T-cell (primary cell): Measurements from ENCODE around the gene GALNTL6. TPM values are rescaled to one million over a fixed set of nuclear protein-coding genes. Genes with fewer than 3 reads are reported as not detected.
"Not testable (repeated sequence)": the region's sequence is repeated elsewhere in the genome, so short reads cannot be mapped to it uniquely, and the experiment has no call there.

ENCODE experiments used
- ATAC-seq, 4 experiments: fragments of 200-7000 bp in 3 of 4; fragments of 150-1000 bp in 1 of 4; cut with Tn5 transposase; replicated peaks in 1 of 4; 1 replicate in 3 of 4; 2 replicates in 1 of 4; pipeline ENCODE4 v1.10.0; 2021; ENCODE audit warnings: moderate library complexity in 3 of 4, mild to moderate bottlenecking in 2 of 4, moderate number of reproducible peaks in 1 of 4
- CTCF ChIA-PET, 2 donors: fragments of 300-600 bp; sonication (Branson Sonifier 250); formaldehyde crosslinking; loops; one replicate each; lab custom pipeline; 2022; ENCODE audit warnings: antibody characterized with exemption in 2 of 2; lab: Charles Lee
- POLR2A ChIA-PET, 2 donors: fragments of 300-600 bp; sonication (Branson Sonifier 250); formaldehyde crosslinking; loops; one replicate each; lab custom pipeline; 2022; ENCODE audit warnings: antibody characterized with exemption in 2 of 2; lab: Charles Lee
- DNase-seq, 35 experiments: peaks; one replicate each; pipeline versions ENCODE4 v3.0.0 to v3.0.0-alpha.2; 2013 to 2023
- H3K27ac ChIP-seq: one replicate; pipeline ENCODE4 v1.5.1; 2013; ENCODE audit warnings: low read length
- H3K27me3 ChIP-seq, 2 experiments: replicated peaks in 1 of 2; 1 replicate in 1 of 2; 2 replicates in 1 of 2; pipeline versions ENCODE4 v1.6.1 to v1.7.0; 2013; ENCODE audit warnings: low read length in 1 of 2, mixed read lengths in 1 of 2; ENCODE audit not compliant: control insufficient read depth in 2 of 2, insufficient read depth in 2 of 2; ENCODE audit errors: extremely low read depth in 1 of 2
- H3K36me3 ChIP-seq, 2 donors: 1 replicate in 1 of 2; 2 replicates in 1 of 2; pipeline versions ENCODE4 v1.6.1 to v1.7.0; 2013; ENCODE audit warnings: low read length in 1 of 2; ENCODE audit not compliant: control insufficient read depth in 2 of 2, insufficient read depth in 1 of 2; ENCODE audit errors: extremely low read depth in 1 of 2
- H3K4me1 ChIP-seq, 2 experiments: 1 replicate in 1 of 2; 2 replicates in 1 of 2; pipeline versions ENCODE4 v1.6.1 to v1.7.0; 2013; ENCODE audit warnings: low read length in 2 of 2, mixed read lengths in 1 of 2; ENCODE audit not compliant: insufficient read depth in 2 of 2, control insufficient read depth in 1 of 2; ENCODE audit errors: extremely low read depth in 1 of 2
- H3K4me3 ChIP-seq, 2 donors: 1 replicate in 1 of 2; 2 replicates in 1 of 2; pipeline versions ENCODE4 v1.5.1 to v1.7.0; 2013; ENCODE audit warnings: mild to moderate bottlenecking in 2 of 2, low read length in 1 of 2, moderate library complexity in 1 of 2; ENCODE audit not compliant: control insufficient read depth in 1 of 2; ENCODE audit errors: extremely low read depth in 1 of 2
- H3K9me3 ChIP-seq: 2 replicates; pipeline ENCODE4 v1.7.0; 2013
- H3K27ac Mint-ChIP-seq, 2 donors: one replicate each; pipeline ENCODE4 v1.8.0; 2020 to 2021; ENCODE audit warnings: mild to moderate bottlenecking in 2 of 2, mixed read lengths in 2 of 2
- H3K27me3 Mint-ChIP-seq, 2 donors: one replicate each; pipeline ENCODE4 v1.8.0; 2021 to 2022; ENCODE audit warnings: mixed read lengths in 2 of 2
- H3K36me3 Mint-ChIP-seq: one replicate; pipeline ENCODE4 v1.8.0; 2021; ENCODE audit warnings: mixed read lengths
- H3K4me1 Mint-ChIP-seq, 3 donors: one replicate each; pipeline ENCODE4 v1.8.0; 2020 to 2022; ENCODE audit warnings: mixed read lengths in 3 of 3, mild to moderate bottlenecking in 1 of 3
- H3K4me3 Mint-ChIP-seq, 3 donors: one replicate each; pipeline ENCODE4 v1.8.0; 2020 to 2022; ENCODE audit warnings: mild to moderate bottlenecking in 3 of 3, mixed read lengths in 3 of 3, moderate library complexity in 3 of 3
- H3K9me3 Mint-ChIP-seq, 3 donors: one replicate each; pipeline ENCODE4 v1.8.0; 2020 to 2022; ENCODE audit warnings: mixed read lengths in 3 of 3
- WGBS: methylation state at CpG from one replicate; pipeline ENCODE4 v1.1.5; 2013; ENCODE audit warnings: missing lambda C conversion rate; ENCODE audit not compliant: insufficient coverage; 5-methylcytosine and 5-hydroxymethylcytosine counted together
- total RNA-seq, 35 experiments: library from RNA in 6 of 35; stranded (reverse) in 6 of 35; fragments of 120-200 nt in 1 of 35; gene quantifications; one replicate each; pipeline versions ENCODE4 v1.2.1 to v1.2.4 and lab custom pipeline; 2013 to 2026

The GALNTL6 gene
- total RNA-seq, 5 donors from 2014 or later (not counting 1 experiment from before 2014, with no cell fraction given) = not detected

DNA sequence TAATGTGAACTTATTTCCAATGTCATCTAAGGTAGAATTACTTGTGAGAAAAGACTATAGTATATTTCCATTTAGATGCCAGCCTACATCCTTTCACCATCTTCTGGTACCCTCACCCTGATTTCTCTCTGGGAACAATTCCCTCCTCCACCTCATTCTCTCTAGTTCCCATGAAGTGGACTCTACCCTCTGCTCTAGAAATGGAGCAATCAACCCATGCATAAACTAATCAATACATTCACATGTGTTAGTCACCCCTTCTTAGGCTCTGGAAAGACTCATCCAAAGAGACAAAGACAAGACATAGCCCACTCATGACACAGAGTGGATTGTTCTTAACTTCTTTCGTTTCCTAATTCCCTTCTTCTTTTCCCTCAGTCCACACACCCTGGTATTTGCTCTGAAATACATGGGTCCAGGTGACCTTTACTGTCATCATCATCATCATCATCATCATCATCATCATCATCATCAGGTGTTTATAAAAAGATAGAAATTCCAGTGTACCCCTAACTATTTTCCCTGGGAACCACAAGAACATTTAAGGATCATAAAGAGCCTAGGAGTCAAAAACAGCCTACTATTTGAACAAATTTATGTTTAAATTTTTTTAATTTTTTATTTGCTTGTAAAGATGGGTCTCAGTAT lies 1056.5 kb downstream of the GALNTL6 start:
- Histone ChIP-seq H3K9me3 (no peaks in the 10 kb centered on the region), H3K36me3 (no peaks in the 10 kb centered on the region), H3K4me1 (no peaks in the 10 kb centered on the region), H3K27me3 (no peaks in the 10 kb centered on the region), H3K4me3 (no peak overlapping the region), H3K27ac (no peak overlapping the region)
- H3K4me1 Mint-ChIP-seq = no peaks in the 10 kb centered on the region
- ChIA-PET CTCF (no interaction called here), POLR2A (no interaction called here)
- ATAC-seq = no peak
- no peak overlapping the region for H3K27ac Mint-ChIP-seq
- H3K27me3 Mint-ChIP-seq = peaks cover 3 to 6% of the 10 kb centered on the region in 2 donors
- H3K36me3 Mint-ChIP-seq = no peaks in the 10 kb centered on the region
- no peak overlapping the region for H3K4me3 Mint-ChIP-seq
- DNase-seq = no peak
- 80% methylated on average over 1 of the region's 1 CpG for WGBS
- H3K9me3 Mint-ChIP-seq = no peaks in the 10 kb centered on the region

DNA sequence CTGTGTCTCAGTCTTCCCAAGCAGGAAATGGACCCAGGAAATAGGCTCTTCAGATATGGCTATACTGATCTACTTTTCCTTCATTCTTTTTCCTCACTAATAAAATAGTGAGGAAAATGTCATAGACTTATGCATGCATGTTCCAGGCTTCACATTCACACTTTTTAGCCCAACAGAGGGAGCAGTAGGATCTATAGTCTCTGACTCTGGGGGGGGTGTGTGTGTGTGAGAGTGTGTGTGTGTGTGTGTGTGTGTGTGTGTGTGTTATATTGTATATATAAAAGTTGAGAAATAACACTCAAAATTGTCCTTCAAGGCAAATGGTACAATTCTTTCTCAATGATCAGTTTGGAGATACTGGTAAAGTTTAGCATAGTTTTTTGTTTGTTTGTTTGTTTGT lies 1058.2 kb downstream of the GALNTL6 start:
- H3K4me1 Mint-ChIP-seq = no peaks in the 10 kb centered on the region
- ChIA-PET POLR2A (no interaction called here), CTCF (no interaction called here)
- Histone ChIP-seq H3K27me3 (no peaks in the 10 kb centered on the region), H3K4me3 (no peak overlapping the region), H3K36me3 (no peaks in the 10 kb centered on the region), H3K9me3 (no peaks in the 10 kb centered on the region), H3K27ac (no peak overlapping the region), H3K4me1 (no peaks in the 10 kb centered on the region)
- no peaks in the 10 kb centered on the region for H3K36me3 Mint-ChIP-seq
- DNase-seq (no peak), ATAC-seq (no peak)
- peaks cover 3 to 6% of the 10 kb centered on the region in 2 donors for H3K27me3 Mint-ChIP-seq
- no peak overlapping the region for H3K27ac Mint-ChIP-seq
- no peaks in the 10 kb centered on the region for H3K9me3 Mint-ChIP-seq
- H3K4me3 Mint-ChIP-seq = no peak overlapping the region

DNA sequence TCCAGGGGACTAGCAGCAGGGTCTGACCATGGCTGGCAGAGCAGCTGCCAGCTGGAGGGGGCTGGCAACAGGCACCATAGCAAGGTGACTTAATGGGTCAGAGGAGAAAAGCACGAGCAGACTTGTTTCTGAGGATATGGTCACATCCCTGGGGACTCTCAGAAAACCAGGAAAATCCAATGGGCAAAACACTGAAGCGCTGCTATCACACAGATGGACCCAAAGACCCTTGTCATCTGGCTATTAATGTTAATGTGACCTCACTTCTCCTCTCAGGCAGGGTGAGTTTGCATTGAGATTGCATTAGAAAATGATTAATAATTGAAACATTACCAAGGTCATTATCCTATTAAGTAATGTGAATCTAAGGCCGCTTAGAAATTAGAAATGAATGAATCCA lies 1061.7 kb downstream of the GALNTL6 start:
- Mint-ChIP-seq H3K4me1 (no peaks in the 10 kb centered on the region), H3K27ac (no peak overlapping the region), H3K4me3 (no peak overlapping the region), H3K9me3 (peaks cover 0 to 4% (median 4%) of the 10 kb centered on the region in 3 donors), H3K36me3 (no peaks in the 10 kb centered on the region), H3K27me3 (peaks cover 3 to 6% of the 10 kb centered on the region in 2 donors)
- ATAC-seq (no peak), DNase-seq (no peak)
- Histone ChIP-seq H3K4me3 (no peak overlapping the region), H3K27me3 (no peaks in the 10 kb centered on the region), H3K27ac (no peak overlapping the region), H3K9me3 (no peaks in the 10 kb centered on the region), H3K36me3 (no peaks in the 10 kb centered on the region), H3K4me1 (no peaks in the 10 kb centered on the region)
- ChIA-PET POLR2A (no interaction called here), CTCF (no interaction called here)
- WGBS = 60% methylated on average over 1 of the region's 3 CpGs

DNA sequence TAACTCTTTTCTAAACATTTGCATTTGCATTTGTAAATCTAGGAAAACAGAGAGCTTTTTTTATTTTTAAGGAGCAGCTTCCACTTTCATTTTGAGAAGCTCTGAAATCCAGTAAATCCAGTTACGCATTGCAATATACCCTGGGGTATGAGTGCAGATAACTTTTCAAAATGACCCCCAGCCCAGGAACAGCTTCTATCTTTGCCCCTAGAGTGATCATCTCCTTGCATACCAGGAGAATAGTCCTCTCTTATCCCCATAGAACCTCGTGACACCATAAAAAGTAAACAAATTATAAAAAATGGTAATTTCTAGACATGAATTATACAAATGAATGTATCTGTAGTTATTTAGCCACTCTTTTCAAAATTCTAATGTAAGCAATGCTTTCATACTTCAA lies 1063.2 kb downstream of the GALNTL6 start:
- no peak overlapping the region for H3K4me3 Mint-ChIP-seq
- H3K4me1 ChIP-seq = no peaks in the 10 kb centered on the region
- no peak overlapping the region for H3K4me3 ChIP-seq
- POLR2A ChIA-PET = no interaction called here
- no peaks in the 10 kb centered on the region for H3K27me3 ChIP-seq
- DNase-seq (no peak), ATAC-seq (no peak)
- no peaks in the 10 kb centered on the region for H3K4me1 Mint-ChIP-seq
- H3K36me3 ChIP-seq = no peaks in the 10 kb centered on the region
- no peaks in the 10 kb centered on the region for H3K9me3 ChIP-seq
- H3K27ac Mint-ChIP-seq = no peak overlapping the region
- WGBS = no CpG with 5 or more reads among the region's 2 CpGs
- CTCF ChIA-PET = no interaction called here
- H3K9me3 Mint-ChIP-seq = peaks cover 0 to 4% (median 4%) of the 10 kb centered on the region in 3 donors
- no peaks in the 10 kb centered on the region for H3K36me3 Mint-ChIP-seq
- H3K27me3 Mint-ChIP-seq = peaks cover 3 to 6% of the 10 kb centered on the region in 2 donors
- no peak overlapping the region for H3K27ac ChIP-seq

DNA sequence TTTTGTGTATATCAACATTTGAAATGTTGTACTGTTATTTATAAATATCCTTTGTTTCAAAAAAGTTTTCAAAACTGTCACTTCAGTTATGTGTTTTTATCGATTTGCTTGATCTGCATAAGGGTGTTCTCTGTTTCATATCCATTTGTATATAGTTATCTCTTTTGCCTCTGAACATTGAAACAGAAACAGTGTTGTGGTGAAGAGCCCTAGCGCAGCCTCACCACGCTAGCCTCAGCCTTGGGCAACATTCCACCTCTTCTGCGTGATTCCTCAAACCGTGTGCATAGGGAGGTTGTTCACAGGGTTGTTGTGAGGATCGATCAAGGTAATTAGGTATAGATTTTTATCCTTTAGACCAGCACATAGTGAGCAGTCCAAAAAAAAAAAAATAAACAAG lies 1068.4 kb downstream of the GALNTL6 start:
- H3K9me3 Mint-ChIP-seq = peaks cover 2 to 11% (median 4%) of the 10 kb centered on the region in 3 donors
- H3K4me1 Mint-ChIP-seq = no peaks in the 10 kb centered on the region
- no peak for ATAC-seq
- no peak overlapping the region for H3K27ac ChIP-seq
- H3K4me3 Mint-ChIP-seq = no peak overlapping the region
- no peaks in the 10 kb centered on the region for H3K4me1 ChIP-seq
- no peak overlapping the region for H3K4me3 ChIP-seq
- WGBS = no CpG with 5 or more reads among the region's 6 CpGs
- ChIA-PET POLR2A (no interaction called here), CTCF (no interaction called here)
- no peaks in the 10 kb centered on the region for H3K9me3 ChIP-seq
- H3K27ac Mint-ChIP-seq = no peak overlapping the region
- no peaks in the 10 kb centered on the region for H3K36me3 ChIP-seq
- no peaks in the 10 kb centered on the region for H3K27me3 ChIP-seq
- no peaks in the 10 kb centered on the region for H3K36me3 Mint-ChIP-seq
- DNase-seq = no peak
- H3K27me3 Mint-ChIP-seq = no peaks in the 10 kb centered on the region

DNA sequence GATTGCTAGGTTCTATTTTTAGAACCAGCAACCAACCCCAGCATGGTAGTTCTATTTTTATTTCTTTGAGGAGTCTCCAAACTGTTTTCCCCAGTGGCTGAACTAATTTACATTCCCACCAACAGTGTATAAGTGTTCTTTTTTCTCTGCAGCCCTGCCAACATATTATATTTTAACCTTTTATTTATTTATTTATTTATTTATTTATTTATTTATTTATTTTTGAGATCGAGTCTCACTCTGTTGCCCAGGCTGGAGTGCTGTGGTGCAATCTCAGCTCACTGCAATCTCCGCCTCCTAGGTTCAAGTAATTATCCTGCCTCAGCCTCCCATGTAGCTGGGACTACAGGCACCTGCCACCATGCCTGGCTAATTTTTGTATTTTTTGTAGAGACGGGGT lies 1074.2 kb downstream of the GALNTL6 start:
- H3K27ac ChIP-seq, DNase-seq, H3K27me3 ChIP-seq, H3K36me3 Mint-ChIP-seq, CTCF ChIA-PET, H3K4me1 Mint-ChIP-seq, H3K36me3 ChIP-seq, H3K9me3 ChIP-seq, H3K4me3 Mint-ChIP-seq, ATAC-seq, H3K4me1 ChIP-seq, H3K27ac Mint-ChIP-seq, H3K4me3 ChIP-seq, POLR2A ChIA-PET, H3K27me3 Mint-ChIP-seq: not testable (repeated sequence)
- H3K9me3 Mint-ChIP-seq = peaks cover 12 to 26% (median 13%) of the 10 kb centered on the region in 3 donors
- WGBS = 100% methylated on average over 1 of the region's 3 CpGs

DNA sequence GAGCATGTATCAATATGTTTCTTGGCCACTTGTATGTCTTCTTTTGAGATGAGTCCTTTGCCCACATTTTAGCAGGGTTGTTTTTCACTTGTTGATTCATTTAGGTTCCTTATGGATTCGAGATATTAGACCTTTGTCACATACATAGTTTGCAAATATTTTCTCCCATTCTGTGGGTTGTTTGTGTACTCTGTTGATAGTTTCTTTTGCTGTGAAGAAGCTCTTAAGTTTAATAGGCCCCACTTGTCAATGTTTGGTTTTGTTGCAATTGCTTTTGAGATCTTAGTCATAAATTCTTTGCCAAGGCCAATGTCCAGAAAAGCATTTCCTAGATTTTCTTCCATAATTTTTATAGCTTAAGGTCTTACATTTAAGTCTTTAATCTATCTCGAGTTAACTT lies 1074.8 kb downstream of the GALNTL6 start:
- Mint-ChIP-seq H3K9me3 (peaks cover 12 to 26% (median 13%) of the 10 kb centered on the region in 3 donors), H3K36me3 (no peaks in the 10 kb centered on the region), H3K27me3 (no peaks in the 10 kb centered on the region), H3K4me3 (no peak overlapping the region), H3K4me1 (no peaks in the 10 kb centered on the region), H3K27ac (no peak overlapping the region)
- Histone ChIP-seq H3K9me3 (no peaks in the 10 kb centered on the region), H3K36me3 (no peaks in the 10 kb centered on the region), H3K27ac (no peak overlapping the region), H3K4me1 (no peaks in the 10 kb centered on the region), H3K27me3 (no peaks in the 10 kb centered on the region), H3K4me3 (no peak overlapping the region)
- ATAC-seq (no peak), DNase-seq (no peak)
- WGBS = no CpG with 5 or more reads among the region's 2 CpGs
- POLR2A ChIA-PET = no interaction called here
- CTCF ChIA-PET = no interaction called here
